GM19023 (cell line): Measurements from ENCODE around the gene CD200.

Source experiments
- ATAC-seq: cut with Tn5 transposase; IDR thresholded peaks from one replicate; pipeline ENCODE4 v1.9.1; 2021; ENCODE audit warnings: mild to moderate bottlenecking, moderate library complexity; ENCODE audit not compliant: unreplicated experiment

The CD200 gene

DNA sequence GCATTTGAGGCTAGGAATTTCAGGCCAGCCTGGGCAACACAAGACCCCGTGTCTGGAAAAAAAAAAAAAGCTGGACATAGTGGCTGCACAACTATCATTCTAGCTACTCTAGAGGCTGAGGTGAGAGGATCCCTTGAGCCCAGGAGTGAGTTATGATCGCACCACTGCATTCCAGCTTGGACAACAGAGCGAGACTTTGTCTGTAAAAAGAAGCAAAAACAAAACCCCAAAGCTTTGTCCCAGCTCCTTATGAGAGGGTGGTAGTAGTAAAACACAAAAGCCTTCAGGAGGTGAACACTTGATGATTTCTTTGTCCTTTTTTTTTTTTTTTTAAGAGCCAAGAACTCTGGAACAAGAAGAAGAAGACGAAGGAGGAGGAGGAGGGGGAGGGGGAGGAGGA, 1.1 kb upstream of the CD200 start:
- ATAC-seq, result no peak

DNA sequence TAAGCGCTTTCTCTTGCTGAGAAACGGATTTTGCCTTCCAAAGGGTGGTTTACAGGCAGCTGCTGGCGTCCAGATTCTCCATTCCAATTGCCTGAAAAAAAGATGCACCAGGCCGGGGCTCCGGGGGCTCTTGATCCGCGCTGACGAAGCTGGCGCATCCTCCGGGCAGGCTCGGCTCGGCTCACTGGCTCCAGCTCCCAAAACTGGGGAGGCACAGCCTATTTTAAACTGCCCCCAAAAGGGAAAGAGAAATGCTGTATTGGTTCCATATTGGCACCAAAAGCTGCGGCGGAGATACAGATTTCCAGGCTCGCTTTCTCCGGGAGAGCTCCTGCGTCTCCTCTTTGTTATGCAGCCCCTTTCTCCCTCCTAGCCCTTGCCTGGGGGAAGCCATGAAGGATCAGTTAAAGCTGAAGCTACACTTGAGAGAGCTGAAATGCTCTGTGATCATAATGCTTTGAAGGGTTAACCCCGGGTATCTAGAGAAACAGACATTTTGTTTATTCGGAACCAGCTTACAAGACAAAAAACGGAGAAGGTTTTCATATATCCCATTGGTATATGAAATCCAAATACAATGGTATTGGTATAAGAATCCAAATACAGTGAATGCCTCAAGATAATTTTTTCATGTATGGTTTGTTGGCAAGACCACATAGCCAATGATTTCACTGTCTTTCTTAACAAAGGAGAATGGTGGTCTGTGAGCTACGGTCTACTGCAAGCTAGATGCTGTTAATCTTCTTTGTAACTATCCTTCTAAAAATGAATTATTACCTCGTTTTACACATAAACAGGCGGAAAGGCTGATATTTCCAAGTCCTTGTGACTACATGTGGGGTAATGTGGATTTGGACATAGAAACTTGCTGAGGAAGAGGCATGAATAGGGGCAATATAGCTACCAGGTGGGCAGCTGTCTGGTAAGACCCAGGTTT, 693 bp downstream of the CD200 start:
- peak; percentile 35 for ATAC-seq

DNA sequence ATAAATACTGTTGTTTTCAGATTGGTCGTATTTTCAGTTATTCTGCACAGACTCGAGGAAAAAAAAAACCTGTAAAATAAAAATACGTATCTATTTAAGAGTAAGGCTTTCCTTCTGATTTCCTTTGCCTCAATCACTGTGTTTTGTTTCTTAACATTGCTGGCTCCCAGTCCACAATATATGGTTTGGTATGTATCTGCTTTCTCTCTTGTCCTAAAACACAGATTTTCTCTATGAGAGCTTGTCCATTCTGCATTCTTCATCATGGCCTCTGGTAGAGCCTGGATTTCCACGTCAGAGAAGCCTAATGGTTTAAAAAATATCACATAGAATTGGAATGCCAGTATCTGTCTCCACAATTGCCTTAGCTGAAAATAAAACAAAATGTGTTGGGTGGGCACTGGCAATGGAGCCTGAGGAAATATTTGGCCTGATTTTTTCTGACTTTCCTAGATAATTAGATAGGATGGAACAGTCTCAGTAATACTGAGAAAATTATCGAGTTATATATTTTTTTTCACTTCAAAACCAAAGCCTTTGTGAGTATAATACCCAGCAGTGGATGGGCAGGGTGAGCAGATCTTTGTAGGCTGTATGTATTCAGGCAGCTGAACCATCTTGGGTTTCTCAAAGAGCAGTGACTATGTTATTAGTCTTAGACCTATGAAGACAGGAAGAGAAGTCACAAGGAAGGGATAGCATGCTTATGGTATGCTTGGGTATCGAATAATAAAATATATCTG, 1.9 kb downstream of the CD200 start:
- no peak for ATAC-seq

DNA sequence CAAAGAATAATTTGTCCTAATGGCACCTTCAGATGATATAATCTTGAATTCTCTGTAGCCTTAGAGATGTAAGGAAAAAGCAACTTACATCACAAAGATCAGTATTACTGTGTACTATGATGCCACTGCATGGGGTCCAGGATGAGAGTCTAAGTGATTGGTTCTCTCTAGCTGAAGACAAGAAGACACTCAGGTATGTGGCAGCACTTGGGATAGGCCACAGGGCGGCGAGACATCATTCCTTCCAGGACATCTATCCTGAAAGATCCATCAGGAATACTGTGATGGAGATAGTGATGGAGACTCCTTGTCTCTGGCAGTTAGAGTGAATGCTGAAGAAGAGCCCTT, 2.5 kb downstream of the CD200 start:
- ATAC-seq, result no peak

DNA sequence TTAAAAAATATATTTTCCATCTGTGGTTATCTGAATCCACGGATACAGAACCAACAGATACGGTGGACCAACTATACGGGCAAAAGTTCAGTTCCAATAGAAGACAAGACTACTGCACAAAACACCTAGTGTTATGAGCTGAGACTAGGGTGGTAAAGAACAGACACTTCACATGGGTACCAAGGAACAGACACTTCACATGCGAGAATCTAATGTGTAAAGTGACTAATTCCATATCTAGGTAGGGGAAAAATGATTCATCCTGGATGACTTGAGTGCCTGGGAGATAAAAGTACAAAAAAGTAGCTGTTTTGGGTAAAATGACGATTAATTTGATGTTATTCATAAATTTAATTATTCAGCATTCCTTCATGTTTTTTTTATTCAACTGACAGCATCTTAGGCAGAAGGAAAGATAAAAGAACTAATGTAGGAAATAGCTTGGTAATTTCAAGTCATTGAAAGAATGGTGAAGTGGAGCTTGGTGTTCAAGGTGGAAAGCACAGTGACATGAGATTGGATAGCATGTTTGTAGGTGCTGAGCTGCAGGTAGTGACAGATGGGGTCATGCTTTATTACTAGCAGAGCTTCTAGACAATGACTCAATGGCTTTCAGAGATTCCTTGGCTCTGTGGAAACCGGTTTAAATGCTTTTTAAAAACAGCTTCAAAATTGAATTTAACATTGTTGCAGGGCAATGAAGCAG, 5.2 kb downstream of the CD200 start:
- ATAC-seq, result no peak

DNA sequence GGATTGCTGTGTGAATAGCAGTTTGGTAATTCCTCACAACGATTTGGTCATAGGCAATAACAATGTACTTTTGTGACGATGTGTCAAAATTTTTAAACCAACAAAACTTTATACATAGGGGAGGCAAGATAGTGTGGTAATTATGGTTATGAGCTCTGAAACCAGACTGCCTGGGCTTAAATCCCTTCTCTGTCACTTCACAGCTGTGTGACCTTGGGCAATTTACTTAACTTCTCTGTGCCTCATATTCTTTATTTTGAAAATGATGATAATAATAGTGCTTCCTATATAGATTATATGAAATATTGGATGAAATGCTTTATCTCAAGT, 5.7 kb downstream of the CD200 start:
- ATAC-seq, result no peak

DNA sequence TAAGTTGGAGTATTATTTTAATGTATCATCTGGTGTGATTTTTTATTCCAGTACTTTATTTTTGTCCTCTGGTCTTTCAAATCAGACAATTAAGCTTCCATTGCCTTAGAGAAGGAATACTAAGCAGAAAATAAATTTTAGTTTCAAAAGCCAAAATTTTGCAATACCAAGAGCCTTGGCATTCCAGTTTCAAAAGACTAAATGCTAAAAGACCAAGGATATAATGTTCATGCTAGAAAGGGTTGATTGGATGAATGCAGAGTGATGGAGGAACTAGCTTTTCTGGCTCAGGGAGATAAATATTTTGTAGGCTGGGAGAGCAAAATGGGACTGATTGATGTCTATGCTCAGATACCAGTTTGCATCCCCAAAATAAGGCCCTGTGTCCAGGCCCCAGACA, 6.2 kb downstream of the CD200 start:
- no peak for ATAC-seq

DNA sequence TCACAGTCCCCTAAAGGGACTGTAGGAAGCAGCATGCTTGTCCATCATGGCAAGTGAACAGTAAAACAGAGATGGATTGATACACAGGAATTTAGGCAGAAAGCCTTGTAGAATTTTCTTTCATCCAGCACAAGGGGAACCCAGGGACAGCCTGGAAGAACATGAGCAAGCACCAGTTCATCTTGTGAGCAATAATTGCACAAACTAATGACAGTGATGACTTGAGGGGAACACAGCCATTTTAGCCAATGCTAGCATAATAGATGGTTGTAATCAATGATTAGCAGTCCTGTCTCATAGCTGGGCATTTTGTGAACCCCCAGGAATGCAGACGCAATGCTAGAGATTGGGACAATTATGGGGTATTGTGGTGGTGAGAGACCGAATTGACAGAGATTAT, 6.7 kb downstream of the CD200 start:
- no peak for ATAC-seq

DNA sequence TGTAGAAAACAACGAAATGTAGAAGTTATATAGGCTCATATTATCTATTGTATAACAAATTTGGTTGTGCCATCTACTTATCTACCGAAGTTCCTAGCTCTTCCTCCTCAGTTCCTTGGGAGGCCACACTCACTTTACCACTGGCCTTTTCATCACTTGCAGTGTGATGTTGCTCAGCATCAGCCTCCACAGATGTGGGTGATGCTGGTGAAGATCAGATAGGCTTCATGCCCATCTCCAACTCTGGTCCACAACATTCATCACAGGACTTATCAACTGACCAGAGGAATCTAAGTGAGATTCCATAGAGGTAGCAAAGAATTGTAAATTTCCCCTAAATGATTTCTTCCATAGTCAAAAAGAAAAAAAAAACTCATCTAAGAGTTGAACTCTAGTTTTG, 8.4 kb downstream of the CD200 start:
- ATAC-seq, result no peak

DNA sequence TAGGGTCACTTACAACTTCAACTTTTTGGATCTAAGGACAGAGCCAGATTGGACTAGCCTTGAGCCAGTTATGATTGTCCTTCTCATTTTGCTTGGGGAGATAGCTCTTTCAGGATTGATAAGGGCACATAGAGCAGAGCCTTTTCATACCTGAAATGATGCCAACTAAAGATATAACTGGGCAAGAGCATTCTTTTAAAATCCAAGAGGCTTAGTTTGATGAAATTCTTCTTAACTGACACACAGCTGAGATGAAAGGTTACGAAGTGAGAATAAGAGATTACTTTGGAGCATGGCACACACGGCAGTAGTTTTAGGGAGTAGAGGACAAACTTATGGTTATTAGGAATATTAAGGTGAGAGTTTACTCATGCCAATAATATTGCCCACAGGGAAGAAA, 12.7 kb downstream of the CD200 start:
- no peak for ATAC-seq

DNA sequence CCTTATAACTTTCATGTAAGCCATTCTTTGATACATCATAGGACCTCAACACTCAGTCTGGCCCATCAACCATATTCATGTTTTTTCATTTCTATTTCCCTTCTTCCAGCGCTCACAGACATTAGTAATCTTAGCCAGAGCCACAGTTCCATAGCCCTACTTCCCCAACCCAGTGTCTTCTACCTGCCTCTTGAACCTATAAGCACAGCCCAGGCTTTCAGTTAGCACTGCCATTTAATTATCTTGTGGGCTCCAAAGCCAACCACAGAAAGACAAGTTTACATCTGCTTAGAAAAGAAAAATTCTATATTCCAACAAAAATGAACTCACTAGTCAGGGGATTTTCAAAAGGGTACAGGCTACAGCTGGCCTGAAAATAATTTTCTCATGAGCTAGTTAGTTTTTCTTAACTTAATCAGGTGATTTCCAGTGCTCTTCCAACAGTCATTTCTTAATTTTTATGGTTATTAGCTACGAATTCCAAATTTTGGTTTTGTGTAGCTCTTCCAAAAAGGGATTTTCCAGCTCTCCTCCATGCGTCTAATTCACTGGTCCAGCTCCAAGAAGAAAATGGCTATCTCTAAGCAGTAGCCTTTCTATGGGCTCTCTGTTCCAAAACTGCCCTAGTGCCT, 13.7 kb downstream of the CD200 start:
- peak; percentile 76 for ATAC-seq

DNA sequence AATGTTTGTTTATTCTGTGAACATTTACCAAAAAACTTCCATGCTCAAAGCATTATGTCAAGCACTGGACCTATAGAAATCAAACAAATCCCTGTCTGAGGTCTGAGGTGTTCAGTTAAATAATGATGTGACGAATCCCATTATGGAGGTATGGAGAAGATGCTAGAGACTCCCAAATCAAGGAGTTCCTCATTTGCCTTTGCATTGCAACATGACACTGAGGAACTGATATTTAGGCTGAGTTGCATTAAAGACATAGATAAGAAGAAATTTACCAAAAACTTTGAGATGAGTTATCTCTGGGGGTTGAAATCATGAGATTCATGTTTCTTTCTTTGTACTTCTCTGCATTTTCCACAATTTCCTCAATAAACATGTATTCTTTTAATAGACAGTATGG, 16.0 kb downstream of the CD200 start:
- ATAC-seq, result no peak

DNA sequence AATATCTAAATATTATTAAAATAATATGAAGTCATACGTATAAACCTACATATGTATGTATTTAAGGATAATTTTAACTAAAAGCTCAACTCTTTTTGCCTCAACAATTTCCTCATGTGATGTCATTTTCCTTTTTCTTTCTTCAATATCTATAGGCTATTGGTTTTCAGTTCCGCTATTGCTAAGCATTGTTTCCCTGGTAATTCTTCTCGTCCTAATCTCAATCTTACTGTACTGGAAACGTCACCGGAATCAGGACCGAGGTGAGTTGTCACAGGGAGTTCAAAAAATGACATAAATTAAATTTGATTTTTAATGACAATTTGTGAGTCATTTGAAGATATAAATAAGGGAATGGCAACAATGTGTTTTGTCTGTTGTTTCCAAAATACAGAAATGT, 16.6 kb downstream of the CD200 start:
- ATAC-seq, result no peak

DNA sequence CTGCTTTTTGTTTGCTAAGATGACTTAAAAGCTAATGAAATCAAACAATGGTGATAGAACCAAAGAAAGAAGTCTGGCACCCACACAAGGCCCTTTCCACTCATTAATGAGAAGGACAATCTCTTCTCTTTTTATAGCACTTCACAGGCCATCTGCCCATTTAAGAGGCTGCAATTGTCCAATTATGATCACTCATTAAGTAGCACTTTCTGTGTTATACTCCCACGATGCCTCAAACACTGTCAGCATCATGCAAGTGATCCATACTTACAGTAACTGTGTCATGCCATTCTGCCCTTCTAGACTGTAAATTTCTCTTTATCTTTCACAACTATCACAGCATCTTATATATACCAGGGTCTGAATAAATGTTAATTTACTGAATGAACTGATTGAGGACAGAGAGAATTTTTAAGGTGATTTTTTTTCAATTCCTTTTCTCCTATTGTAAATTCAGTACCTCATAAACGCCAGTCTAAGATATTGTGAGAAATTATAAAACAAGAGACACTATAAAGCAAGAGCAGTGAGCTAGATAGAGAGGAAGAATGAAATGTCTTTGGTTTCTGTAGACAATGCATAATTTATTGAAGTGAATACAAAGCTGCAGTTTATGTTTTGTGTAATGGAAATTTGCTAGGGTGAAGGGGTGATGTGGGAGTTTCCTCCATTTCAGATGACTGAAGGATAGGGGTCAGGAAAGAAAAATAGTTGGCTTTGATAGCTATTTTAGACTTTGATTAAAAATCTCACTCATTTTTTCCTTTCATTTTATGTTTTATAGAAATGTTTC, 17.3 kb downstream of the CD200 start:
- ATAC-seq, result no peak

DNA sequence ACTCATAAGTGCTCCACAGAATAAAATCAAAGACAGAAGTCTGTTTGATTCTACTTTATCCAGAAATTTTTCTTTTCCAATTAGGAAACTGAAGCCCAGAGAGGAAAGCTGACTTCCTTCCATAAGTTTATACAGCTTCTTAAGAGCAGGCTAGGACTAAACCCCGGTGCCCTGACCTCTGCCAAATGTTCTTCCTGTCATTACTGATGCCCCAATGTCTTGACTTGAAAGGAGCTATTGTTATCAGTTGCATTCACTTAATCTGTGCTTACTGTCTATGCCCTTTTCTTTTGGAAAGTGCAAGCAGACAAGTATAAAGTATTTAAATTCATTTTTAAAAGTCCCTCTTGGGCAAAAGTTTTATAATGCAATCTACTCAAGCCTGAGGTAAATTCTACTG, 18.1 kb downstream of the CD200 start:
- no peak for ATAC-seq

DNA sequence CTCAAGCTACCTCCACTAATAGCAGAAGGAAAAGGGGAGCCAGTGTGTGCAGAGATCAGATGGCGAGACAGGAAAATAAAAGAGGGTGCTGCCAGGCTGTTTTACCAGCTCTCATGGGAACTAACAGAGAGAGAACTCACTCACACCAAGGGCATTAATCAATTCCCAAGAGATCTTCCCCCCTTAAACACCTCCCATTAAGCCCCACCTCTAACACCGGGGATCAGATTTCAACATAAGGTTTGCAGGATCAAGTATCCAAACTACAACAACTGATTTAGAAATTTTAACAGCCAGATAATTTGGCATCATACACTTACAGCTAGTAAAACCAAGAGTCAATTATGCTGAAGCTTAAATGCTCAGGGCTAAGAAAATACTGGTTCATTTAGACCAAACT, 18.9 kb downstream of the CD200 start:
- no peak for ATAC-seq

DNA sequence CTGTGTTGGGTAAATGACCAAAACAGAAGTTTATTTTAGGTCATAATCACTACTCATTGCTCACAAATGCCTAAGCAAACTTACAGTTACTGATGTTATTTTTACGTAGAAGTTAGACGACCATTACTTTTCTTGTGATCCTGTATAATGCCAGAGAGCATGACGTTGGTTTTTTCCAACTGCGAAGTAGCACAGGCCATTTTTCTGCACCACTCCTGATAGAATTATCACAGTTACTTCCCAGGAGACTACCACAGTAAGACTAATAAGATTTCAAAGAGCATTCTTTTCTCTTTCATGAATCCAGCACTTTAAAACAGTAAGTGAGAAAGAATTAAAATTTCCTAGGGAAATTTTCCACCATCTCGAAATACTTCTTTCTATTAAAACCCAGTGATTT, 19.8 kb downstream of the CD200 start:
- no peak for ATAC-seq

DNA sequence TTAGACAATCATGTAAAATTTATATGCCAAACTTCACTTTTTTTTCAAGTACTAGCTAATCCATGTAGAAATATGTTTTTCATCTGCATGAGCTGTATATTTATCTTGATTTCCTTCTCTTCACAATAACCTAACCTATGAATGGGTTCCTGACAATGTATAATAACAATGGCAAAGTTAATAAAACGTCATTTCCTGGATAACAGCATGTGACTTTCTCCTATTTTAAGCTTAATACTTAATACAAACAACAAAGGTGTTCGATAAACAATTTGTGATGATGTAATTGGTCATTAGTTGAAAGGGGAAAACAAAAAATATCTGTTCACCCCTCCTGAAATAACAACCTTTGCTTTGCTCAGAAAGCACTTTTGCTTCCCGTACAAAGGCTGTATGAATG, 20.4 kb downstream of the CD200 start:
- ATAC-seq, result no peak

DNA sequence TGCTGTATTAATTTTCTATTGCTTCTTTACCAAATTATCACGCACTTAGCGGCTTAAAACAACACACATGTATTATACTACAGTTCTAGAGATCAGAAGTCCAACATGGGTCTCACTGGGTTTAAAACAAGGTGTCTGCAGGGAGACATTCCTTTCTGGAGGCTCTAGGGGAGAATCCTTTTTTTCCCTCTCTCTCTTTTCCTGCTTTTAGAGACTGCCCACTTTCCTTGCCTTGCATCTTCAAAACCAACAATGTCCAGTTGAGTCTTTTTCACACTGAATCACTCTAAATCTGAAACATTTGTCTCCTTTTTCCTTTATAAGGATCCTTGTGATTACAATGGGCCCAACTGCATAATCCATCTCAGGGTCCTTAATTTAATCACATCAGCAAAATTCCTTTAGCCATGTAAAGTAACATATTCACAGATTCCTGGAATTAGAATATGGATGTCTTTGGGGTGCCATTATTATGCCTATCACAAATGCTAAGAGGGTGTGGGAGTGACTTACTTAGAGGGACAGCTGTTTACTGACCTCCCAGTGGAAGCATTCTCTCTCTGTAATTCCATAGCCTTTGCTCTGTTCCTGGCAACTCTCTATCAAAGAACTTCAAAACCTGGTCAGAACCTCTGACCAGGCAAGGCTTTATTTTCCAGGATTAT, 21.8 kb downstream of the CD200 start:
- no peak for ATAC-seq

DNA sequence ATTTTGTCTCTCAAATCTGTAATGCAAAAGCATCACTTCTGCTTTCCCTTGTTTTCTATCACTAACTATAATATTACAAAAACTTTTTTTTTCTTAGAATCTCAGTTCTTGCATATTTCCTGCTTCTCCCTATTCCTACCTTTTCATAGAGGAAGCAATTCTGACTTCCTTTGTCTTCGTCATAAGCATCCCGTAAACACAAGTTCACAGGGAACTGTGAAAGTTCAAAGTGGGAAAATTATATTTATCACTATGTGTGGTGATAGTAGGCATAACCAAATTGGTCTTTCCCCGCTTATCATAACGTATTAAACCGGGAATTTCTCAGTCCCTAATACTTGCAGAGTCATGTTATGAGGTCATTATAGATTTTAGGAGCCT, 22.3 kb downstream of the CD200 start:
- no peak for ATAC-seq
